K562 (cell line): ENCODE measurements around the gene KMT2E. TPM values are rescaled to one million over a fixed set of nuclear protein-coding genes. Genes with fewer than 3 reads are reported as not detected.

Experiments used
- AFF4 ChIP-seq: sonication (generic); formaldehyde crosslinking; IDR thresholded peaks from 2 replicates; pipeline ENCODE4 v1.8.0; 2023; ENCODE audit warnings: mild to moderate bottlenecking, missing genetic modification reagents
- CREBBP ChIP-seq: IDR thresholded peaks from one replicate; pipeline ENCODE4 v1.6.1; 2012; ENCODE audit warnings: low read depth, mild to moderate bottlenecking, control low read depth, inconsistent platforms, low read length
- E2F3 ChIP-seq: fragments of 250-450 bp; sonication (Bioruptor Pico); IDR thresholded peaks from 2 replicates; pipeline ENCODE4 v1.4.0; 2020; ENCODE audit warnings: mild to moderate bottlenecking
- ELK3 ChIP-seq: fragments of 450-650 bp; formaldehyde crosslinking; IDR thresholded peaks from 2 replicates; pipeline ENCODE4 v1.4.0; 2020; ENCODE audit warnings: mild to moderate bottlenecking
- EP300 ChIP-seq: IDR thresholded peaks from 2 replicates; pipeline ENCODE4 v1.6.1; 2012; ENCODE audit warnings: low read length, improper control_type of control experiment
- ERF ChIP-seq: fragments of 450-650 bp; formaldehyde crosslinking; IDR thresholded peaks from 2 replicates; pipeline ENCODE4 v1.4.0; 2020; ENCODE audit warnings: mild to moderate bottlenecking, mixed read lengths
- HDAC3 ChIP-seq: fragments of 450-650 bp; IDR thresholded peaks from 2 replicates; pipeline ENCODE4 v1.6.1; 2018; ENCODE audit warnings: borderline replicate concordance, mild to moderate bottlenecking, moderate library complexity; ENCODE audit not compliant: partially characterized antibody
- KAT8 ChIP-seq: fragments of 450-650 bp; IDR thresholded peaks from 2 replicates; pipeline ENCODE4 v1.6.1; 2016; ENCODE audit warnings: low read depth, mild to moderate bottlenecking
- LEF1 ChIP-seq: fragments of 450-650 bp; IDR thresholded peaks from 2 replicates; pipeline ENCODE4 v1.6.1; 2016; ENCODE audit warnings: mild to moderate bottlenecking
- MAZ ChIP-seq, 2 experiments: fragments of 450-650 bp in 1 of 2; sonication (generic) in 1 of 2; formaldehyde crosslinking; IDR thresholded peaks in 1 of 2; conservative IDR thresholded peaks in 1 of 2; 2 replicates each; pipeline versions ENCODE4 v1.4.0 to v1.5.0; 2020; ENCODE audit warnings: mild to moderate bottlenecking in 1 of 2, missing genetic modification reagents in 1 of 2
- NCOA6 ChIP-seq: fragments of 450-650 bp; IDR thresholded peaks from 2 replicates; pipeline ENCODE4 v1.6.1; 2017; ENCODE audit warnings: mild to moderate bottlenecking
- NELFE ChIP-seq: IDR thresholded peaks from 2 replicates; pipeline ENCODE4 v1.6.1; 2011; ENCODE audit warnings: mild to moderate bottlenecking; ENCODE audit not compliant: insufficient read depth, insufficient read length
- NR2F6 ChIP-seq: fragments of 450-650 bp; formaldehyde crosslinking; IDR thresholded peaks from 2 replicates; pipeline ENCODE4 v1.4.0; 2020; ENCODE audit warnings: mild to moderate bottlenecking
- PTBP1 ChIP-seq: fragments of 200-400 bp; formaldehyde crosslinking; IDR thresholded peaks from 2 replicates; pipeline ENCODE4 v1.6.1; 2017; ENCODE audit warnings: low read depth, low read length
- USF1 ChIP-seq: sonication (generic); formaldehyde crosslinking; IDR thresholded peaks from 2 replicates; pipeline ENCODE4 v1.9.0; 2022; ENCODE audit warnings: mild to moderate bottlenecking, missing genetic modification reagents
- ZBTB26 ChIP-seq: fragments of 450-650 bp; formaldehyde crosslinking; IDR thresholded peaks from 2 replicates; pipeline ENCODE4 v1.4.0; 2022; ENCODE audit warnings: missing genetic modification characterization
- ZBTB8A ChIP-seq: fragments of 450-650 bp; IDR thresholded peaks from 2 replicates; pipeline ENCODE4 v1.6.1; 2018; ENCODE audit warnings: mild to moderate bottlenecking, moderate library complexity; ENCODE audit not compliant: partially characterized antibody
- ZC3H4 ChIP-seq: sonication (generic); formaldehyde crosslinking; IDR thresholded peaks from 2 replicates; pipeline ENCODE4 v1.9.0; 2021; ENCODE audit warnings: missing genetic modification reagents, borderline replicate concordance
- ZKSCAN8 ChIP-seq: fragments of 200-800 bp; sonication (Bioruptor generic); IDR thresholded peaks from 2 replicates; pipeline ENCODE4 v1.6.1; 2016; ENCODE audit warnings: missing genetic modification characterization, missing compliant biosample characterization
- ZNF197 ChIP-seq: fragments of 200-800 bp; sonication (Bioruptor generic); IDR thresholded peaks from 2 replicates; pipeline ENCODE4 v1.6.1; 2016; ENCODE audit warnings: low read depth, missing genetic modification characterization, missing compliant biosample characterization
- ZNF695 ChIP-seq: fragments of 450-650 bp; formaldehyde crosslinking; IDR thresholded peaks from 2 replicates; pipeline ENCODE4 v1.4.0; 2020; ENCODE audit warnings: mild to moderate bottlenecking, moderate library complexity
- polyA plus RNA-seq, 8 experiments: library from polyadenylated mRNA; depleted of rRNA in 4 of 8; stranded (reverse) in 5 of 8; unstranded in 3 of 8; fragments of >200 nt; fragmentation: Nextera tagmentation in 2 of 8; fragmentation: Illumina TruSeq in 1 of 8; extraction: Ambion mirVana in 2 of 8; extraction: Trizol in 1 of 8; gene quantifications; 2 replicates each; pipeline versions ENCODE4 v1.2.1 to v1.2.3, GENCODE V29; 2011 to 2014; ENCODE audit warnings: inconsistent platforms in 1 of 8, missing spikeins in 1 of 8
- total RNA-seq, 7 experiments: library from RNA; depleted of rRNA in 6 of 7; stranded (reverse); fragments of >200 nt in 6 of 7; fragmentation: Illumina TruSeq in 2 of 7; extraction: Trizol in 2 of 7; gene quantifications; 2 replicates each; pipeline versions ENCODE4 v1.2.1 to v1.2.3, GENCODE V29; 2011 to 2021; ENCODE audit warnings: low replicate concordance in 1 of 7

The KMT2E gene
- total and polyA plus RNA-seq, 9 of the 15 experiments (the other 6 are each of a cell fraction or from before 2014, with no cell fraction given) = 8.9 to 55.3 (median 38.1) TPM

- TF ChIP-seq ELK3 (CRISPR knock-in tag) = peak; percentile 79; the same call in 1 of the 2 replicates
- TF ChIP-seq AFF4 = 0 out of 2 replicates have a peak, but pooled peaks have one; percentile 14
- TF ChIP-seq CREBBP = no peak
- no peak for TF ChIP-seq ERF (CRISPR knock-in tag)
- no peak for TF ChIP-seq PTBP1
- TF ChIP-seq KAT8 = no peak
- TF ChIP-seq ZBTB26 (CRISPR knock-in tag) = no peak
- no peak for TF ChIP-seq E2F3 (CRISPR knock-in tag)
- TF ChIP-seq ZNF197 = no peak
- no peak for TF ChIP-seq HDAC3
- no peak for TF ChIP-seq USF1 (CRISPR knock-in tag)
- TF ChIP-seq MAZ (CRISPR knock-in tag; conservative IDR thresholded peaks at IDR 0.05 in 1 of 2, IDR thresholded peaks at IDR 0.05 in 1 of 2) = no peak
- peak; percentile 1; the same call in 1 of the 2 replicates for TF ChIP-seq ZKSCAN8 (CRISPR knock-in tag)
- no peak for TF ChIP-seq NR2F6 (CRISPR knock-in tag)
- TF ChIP-seq ZNF695 (CRISPR knock-in tag) = no peak
- no peak for TF ChIP-seq NELFE
- TF ChIP-seq ZC3H4 (CRISPR knock-in tag) = no peak
- 0 out of 2 replicates have a peak, but pooled peaks have one; percentile 9 for TF ChIP-seq EP300
- no peak for TF ChIP-seq NCOA6
- no peak for TF ChIP-seq ZBTB8A
- TF ChIP-seq LEF1 = no peak
These were observed 29.3 kb upstream of the KMT2E start (continued) for GRCh38 chr7:104984585-104985258.
